Activated CD4-positive, alpha-beta memory T cell treated with anti-CD3 and anti-CD28 coated beads, Interleukin-2, amount 10 ng/mL, durations not matched to agents 7 days and 5 days (primary cell): ENCODE results near the gene F8. TPM values are rescaled to one million over a fixed set of nuclear protein-coding genes. Genes with fewer than 3 reads are reported as not detected.
A peak's percentile ranks its signal among the peaks of the same experiment; 100 is the strongest.
"Not testable (repeated sequence)": the region's sequence is repeated elsewhere in the genome, so short reads cannot be mapped to it uniquely, and the experiment has no call there.

Experiments
- CTCF ChIA-PET: fragments of 350-600 bp; sonication (Branson Sonifier 250); formaldehyde crosslinking; loops from one replicate; lab custom pipeline; 2021; ENCODE audit warnings: antibody characterized with exemption, inconsistent platforms; lab: Charles Lee
- POLR2A ChIA-PET: fragments of 350-600 bp; sonication (Branson Sonifier 250); formaldehyde crosslinking; loops from one replicate; lab custom pipeline; 2021; ENCODE audit warnings: antibody characterized with exemption; lab: Charles Lee
- DNase-seq: peaks from one replicate; pipeline ENCODE4 v3.0.0-alpha.2; 2020
- H3K27ac Mint-ChIP-seq: one replicate; pipeline ENCODE4 v1.8.0; 2021; ENCODE audit warnings: mild to moderate bottlenecking, mixed read lengths
- H3K27me3 Mint-ChIP-seq: one replicate; pipeline ENCODE4 v1.8.0; 2021; ENCODE audit warnings: mixed read lengths
- H3K36me3 Mint-ChIP-seq: one replicate; pipeline ENCODE4 v1.8.0; 2021; ENCODE audit warnings: low read depth, mixed read lengths
- H3K4me1 Mint-ChIP-seq: one replicate; pipeline ENCODE4 v1.8.0; 2021; ENCODE audit warnings: mixed read lengths
- H3K4me3 Mint-ChIP-seq: one replicate; pipeline ENCODE4 v1.8.0; 2021; ENCODE audit warnings: mild to moderate bottlenecking, mixed read lengths
- H3K9me3 Mint-ChIP-seq: one replicate; pipeline ENCODE4 v1.8.0; 2021; ENCODE audit warnings: mixed read lengths
- total RNA-seq, 2 experiments: library from RNA; stranded (reverse); gene quantifications; one replicate each; pipeline ENCODE4 v1.2.3, GENCODE V29; 2021

The F8 gene
- total RNA-seq, 2 experiments from 2014 or later: 8.9 to 10.2 TPM

GRCh38 chrX:154955799-154956198, 66.7 kb downstream of the F8 start:
- CTCF ChIA-PET, POLR2A ChIA-PET: not testable (repeated sequence)

GRCh38 chrX:154939265-154939664, 83.3 kb downstream of the F8 start:
- POLR2A ChIA-PET, H3K4me1 Mint-ChIP-seq, H3K9me3 Mint-ChIP-seq, CTCF ChIA-PET, H3K4me3 Mint-ChIP-seq, H3K27ac Mint-ChIP-seq, H3K27me3 Mint-ChIP-seq, H3K36me3 Mint-ChIP-seq, DNase-seq: not testable (repeated sequence)

More at GRCh38 chrX:154955799-154956198, 66.7 kb downstream of the F8 start:
- not testable (repeated sequence) for H3K27me3 Mint-ChIP-seq, H3K36me3 Mint-ChIP-seq, H3K4me1 Mint-ChIP-seq, H3K27ac Mint-ChIP-seq, H3K9me3 Mint-ChIP-seq, DNase-seq, H3K4me3 Mint-ChIP-seq

- H3K9me3 Mint-ChIP-seq, H3K27ac Mint-ChIP-seq, H3K4me1 Mint-ChIP-seq, CTCF ChIA-PET, DNase-seq, H3K4me3 Mint-ChIP-seq, H3K36me3 Mint-ChIP-seq, POLR2A ChIA-PET: not testable (repeated sequence)
- H3K27me3 Mint-ChIP-seq: peaks cover 18% of the 10 kb centered on the region
Measured at GRCh38 chrX:154924771-154925170, 97.8 kb downstream of the F8 start.

- ChIA-PET CTCF (interaction anchor here (0.6 to 2.3 kb wide), 25 partner anchors 9 to 367 kb away, joined by 3 to 17 read pairs (median 4); partner anchors contain the start of genes FUNDC2 and VBP1), POLR2A (no interaction called here)
Measured at GRCh38 chrX:154918060-154918483, 104.5 kb downstream of the F8 start.

GRCh38 chrX:154914052-154914451, 108.5 kb downstream of the F8 start:
- no peak for DNase-seq
- no peak overlapping the region for H3K4me3 Mint-ChIP-seq
- POLR2A ChIA-PET: no interaction called here
- H3K27me3 Mint-ChIP-seq: peaks cover 12% of the 10 kb centered on the region
- peaks cover 1% of the 10 kb centered on the region for H3K4me1 Mint-ChIP-seq
- CTCF ChIA-PET: no interaction called here
- no peaks in the 10 kb centered on the region for H3K9me3 Mint-ChIP-seq
- no peaks in the 10 kb centered on the region for H3K36me3 Mint-ChIP-seq
- no peak overlapping the region for H3K27ac Mint-ChIP-seq

More at GRCh38 chrX:154918060-154918483, 104.5 kb downstream of the F8 start:
- Mint-ChIP-seq H3K27me3 (peaks cover 14% of the 10 kb centered on the region), H3K9me3 (no peaks in the 10 kb centered on the region), H3K4me3 (peak overlapping the region; percentile 25), H3K36me3 (no peaks in the 10 kb centered on the region), H3K27ac (no peak overlapping the region), H3K4me1 (peaks cover 1% of the 10 kb centered on the region)
- DNase-seq: peak; percentile 20

GRCh38 chrX:154910528-154910927, 112.0 kb downstream of the F8 start:
- POLR2A ChIA-PET, H3K27me3 Mint-ChIP-seq, CTCF ChIA-PET, H3K4me1 Mint-ChIP-seq, H3K36me3 Mint-ChIP-seq, DNase-seq, H3K4me3 Mint-ChIP-seq, H3K27ac Mint-ChIP-seq, H3K9me3 Mint-ChIP-seq: not testable (repeated sequence)

- H3K27ac Mint-ChIP-seq, POLR2A ChIA-PET, H3K4me3 Mint-ChIP-seq, DNase-seq, H3K4me1 Mint-ChIP-seq, H3K36me3 Mint-ChIP-seq, H3K27me3 Mint-ChIP-seq, H3K9me3 Mint-ChIP-seq: not testable (repeated sequence)
- CTCF ChIA-PET: interaction anchor here (1.3 kb wide), 1 partner anchor 10 kb away, joined by 3 read pairs; no protein-coding TSS in a partner anchor
Measured at GRCh38 chrX:154910048-154910447, 112.5 kb downstream of the F8 start.

- Mint-ChIP-seq H3K4me1 (no peaks in the 10 kb centered on the region), H3K4me3 (no peak overlapping the region), H3K36me3 (no peaks in the 10 kb centered on the region), H3K9me3 (no peaks in the 10 kb centered on the region), H3K27me3 (peaks cover 16% of the 10 kb centered on the region), H3K27ac (no peak overlapping the region)
- ChIA-PET POLR2A (no interaction called here), CTCF (interaction anchor here (1.3 to 2.1 kb wide), 2 partner anchors 8 to 9 kb away, joined by 3 to 17 read pairs; no protein-coding TSS in a partner anchor)
- no peak for DNase-seq
Measured at GRCh38 chrX:154908821-154909220, 113.7 kb downstream of the F8 start.

GRCh38 chrX:154902408-154902807, 120.1 kb downstream of the F8 start:
- ChIA-PET POLR2A (no interaction called here), CTCF (interaction anchor here (1.1 kb wide), 1 partner anchor 16 kb away, joined by 4 read pairs; no protein-coding TSS in a partner anchor)
- DNase-seq: no peak
- Mint-ChIP-seq H3K27me3 (peaks cover 26% of the 10 kb centered on the region), H3K9me3 (no peaks in the 10 kb centered on the region), H3K4me1 (peaks cover 4% of the 10 kb centered on the region), H3K27ac (no peak overlapping the region), H3K4me3 (no peak overlapping the region), H3K36me3 (no peaks in the 10 kb centered on the region)

GRCh38 chrX:154900323-154900722, 122.2 kb downstream of the F8 start:
- Mint-ChIP-seq H3K36me3 (no peaks in the 10 kb centered on the region), H3K27ac (no peak overlapping the region), H3K27me3 (peaks cover 24% of the 10 kb centered on the region), H3K4me3 (no peak overlapping the region), H3K4me1 (peaks cover 8% of the 10 kb centered on the region), H3K9me3 (no peaks in the 10 kb centered on the region)
- ChIA-PET CTCF (interaction anchor here (1.7 kb wide), 1 partner anchor 9 kb away, joined by 3 read pairs; no protein-coding TSS in a partner anchor), POLR2A (no interaction called here)
- no peak for DNase-seq

GRCh38 chrX:154892296-154892695, 130.2 kb downstream of the F8 start:
- Mint-ChIP-seq H3K36me3 (peaks cover 4% of the 10 kb centered on the region), H3K27me3 (no peaks in the 10 kb centered on the region), H3K4me1 (peaks cover 12% of the 10 kb centered on the region), H3K9me3 (no peaks in the 10 kb centered on the region), H3K27ac (no peak overlapping the region), H3K4me3 (no peak overlapping the region)
- POLR2A ChIA-PET: no interaction called here
- DNase-seq: no peak
- CTCF ChIA-PET: no interaction called here

- ChIA-PET POLR2A (no interaction called here), CTCF (no interaction called here)
- DNase-seq: no peak
- Mint-ChIP-seq H3K4me3 (no peak overlapping the region), H3K4me1 (peaks cover 9% of the 10 kb centered on the region), H3K27me3 (no peaks in the 10 kb centered on the region), H3K36me3 (peaks cover 4% of the 10 kb centered on the region), H3K9me3 (no peaks in the 10 kb centered on the region), H3K27ac (no peak overlapping the region)
Measured at GRCh38 chrX:154890990-154891639, 131.4 kb downstream of the F8 start.

- CTCF ChIA-PET, H3K9me3 Mint-ChIP-seq, H3K4me1 Mint-ChIP-seq, H3K36me3 Mint-ChIP-seq, DNase-seq, POLR2A ChIA-PET, H3K27me3 Mint-ChIP-seq, H3K27ac Mint-ChIP-seq, H3K4me3 Mint-ChIP-seq: not testable (repeated sequence)
Measured at GRCh38 chrX:154886789-154887221, 135.7 kb downstream of the F8 start.
